22Rv1 (cell line): ENCODE measurements around the gene TMEM183A.

Source experiments
- CTCF ChIP-seq: fragments of 450-650 bp; IDR thresholded peaks from 2 replicates; pipeline ENCODE4 v1.5.1; 2017; ENCODE audit warnings: mild to moderate bottlenecking
- ZFX ChIP-seq: fragments of 450-650 bp; IDR thresholded peaks from 2 replicates; pipeline ENCODE4 v1.6.1; 2017; ENCODE audit warnings: antibody characterized with exemption, borderline replicate concordance

- TF ChIP-seq CTCF (no peak), ZFX (no peak)
Observed at GRCh38 chr1:203057911-203058675, 50.9 kb downstream of the TMEM183A start.
